Smooth muscle cell (in vitro differentiated cells): ENCODE results near the gene C5orf46. TPM values are rescaled to one million over a fixed set of nuclear protein-coding genes. Genes with fewer than 3 reads are reported as not detected.
A peak's percentile ranks its signal among the peaks of the same experiment; 100 is the strongest.

ENCODE experiments used
- DNase-seq: peaks from one replicate; lab custom pipeline; 2025; ENCODE audit not compliant: unreplicated experiment; lab: John Stamatoyannopoulos, UW
- H2AFZ ChIP-seq: fragments of 200-600 bp; sonication (generic); 2 replicates; pipeline ENCODE4 v1.6.0; 2016; ENCODE audit warnings: antibody characterized with exemption, low read depth, mild to moderate bottlenecking
- H3F3A ChIP-seq: fragments of 200-600 bp; sonication (generic); 2 replicates; pipeline ENCODE4 v1.6.0; 2017; ENCODE audit warnings: antibody characterized with exemption, low read depth
- H3K27ac ChIP-seq: fragments of 200-600 bp; sonication (generic); 2 replicates; pipeline ENCODE4 v1.5.1; 2016; ENCODE audit warnings: low read depth, mild to moderate bottlenecking
- H3K27me3 ChIP-seq: fragments of 200-600 bp; sonication (generic); 2 replicates; pipeline ENCODE4 v1.6.1; 2016; ENCODE audit warnings: low read depth, mild to moderate bottlenecking
- H3K36me3 ChIP-seq: fragments of 200-600 bp; sonication (generic); 2 replicates; pipeline ENCODE4 v1.5.1; 2016; ENCODE audit warnings: low read depth
- H3K4me1 ChIP-seq: fragments of 200-600 bp; sonication (generic); 2 replicates; pipeline ENCODE4 v1.5.1; 2016; ENCODE audit warnings: low read depth
- H3K4me2 ChIP-seq: fragments of 200-600 bp; sonication (generic); 2 replicates; pipeline ENCODE4 v1.6.0; 2016; ENCODE audit warnings: mild to moderate bottlenecking
- H3K4me3 ChIP-seq: fragments of 200-600 bp; sonication (generic); 2 replicates; pipeline ENCODE4 v1.5.1; 2016; ENCODE audit warnings: mild to moderate bottlenecking
- H3K79me2 ChIP-seq: fragments of 200-600 bp; sonication (generic); 2 replicates; pipeline ENCODE4 v1.6.0; 2016; ENCODE audit warnings: low read depth, mild to moderate bottlenecking
- H3K9ac ChIP-seq: fragments of 200-600 bp; sonication (generic); 2 replicates; pipeline ENCODE4 v1.6.0; 2016; ENCODE audit warnings: low read depth
- H3K9me3 ChIP-seq: fragments of 200-600 bp; sonication (generic); replicated peaks from 2 replicates; pipeline ENCODE4 v1.5.1; 2016; ENCODE audit warnings: low read depth
- H4K20me1 ChIP-seq: fragments of 200-600 bp; sonication (generic); 2 replicates; pipeline ENCODE4 v1.6.0; 2016; ENCODE audit warnings: low read depth
- CTCF ChIP-seq: fragments of 200-600 bp; sonication (generic); IDR thresholded peaks from 2 replicates; pipeline ENCODE4 v1.5.1; 2017; ENCODE audit warnings: borderline replicate concordance, mild to moderate bottlenecking, antibody characterized with exemption; ENCODE audit not compliant: insufficient read depth, poor library complexity, severe bottlenecking
- WGBS: methylation state at CpG from one replicate; pipeline ENCODE4 v1.1.7; 2016; ENCODE audit warnings: low lambda C conversion rate; 5-methylcytosine and 5-hydroxymethylcytosine counted together
- polyA plus RNA-seq: library from polyadenylated mRNA; unstranded; fragments of >200 nt; fragmentation: Nextera tagmentation; extraction: Ambion mirVana; gene quantifications from 2 replicates; pipeline ENCODE4 v1.2.1, GENCODE V29; 2016
- total RNA-seq: library from RNA; depleted of rRNA; stranded (reverse); fragments of >200 nt; gene quantifications from 2 replicates; pipeline ENCODE4 v1.2.3, GENCODE V29; 2014

C5orf46 gene
- total and polyA plus RNA-seq, 2 experiments from 2014 or later, result 10.2 to 27.1 TPM

GRCh38 chr5:147939431-147940114 is 33.2 kb upstream of the C5orf46 start:
- no peaks in the 10 kb centered on the region for H3K4me1 ChIP-seq
- H3K4me3 ChIP-seq, result no peak overlapping the region
- no peak overlapping the region for H2AFZ ChIP-seq
- no peak for DNase-seq
- no peaks in the 10 kb centered on the region for H3F3A ChIP-seq
- TF ChIP-seq CTCF, result no peak
- peaks cover 4% of the 10 kb centered on the region for H3K27me3 ChIP-seq
- H3K79me2 ChIP-seq, result no peaks in the 10 kb centered on the region
- no peak overlapping the region for H3K9ac ChIP-seq
- no peak overlapping the region for H3K4me2 ChIP-seq
- no peaks in the 10 kb centered on the region for H3K36me3 ChIP-seq
- H4K20me1 ChIP-seq, result no peaks in the 10 kb centered on the region
- 79% methylated on average over 4 of the region's 4 CpGs for WGBS
- peak overlapping the region; percentile 19 for H3K27ac ChIP-seq
- no peaks in the 10 kb centered on the region for H3K9me3 ChIP-seq

GRCh38 chr5:147935032-147935431 is 28.7 kb upstream of the C5orf46 start:
- WGBS, result 28% methylated on average over 3 of the region's 3 CpGs
- DNase-seq, result no peak

GRCh38 chr5:147930769-147931168 is 24.4 kb upstream of the C5orf46 start:
- no peak overlapping the region for H3K27ac ChIP-seq
- H3K27me3 ChIP-seq, result peaks cover 21% of the 10 kb centered on the region
- no peaks in the 10 kb centered on the region for H3K4me1 ChIP-seq
- H3K36me3 ChIP-seq, result no peaks in the 10 kb centered on the region
- no peaks in the 10 kb centered on the region for H3K9me3 ChIP-seq
- no peaks in the 10 kb centered on the region for H3K79me2 ChIP-seq
- H3F3A ChIP-seq, result no peaks in the 10 kb centered on the region
- no peak for TF ChIP-seq CTCF
- H3K4me2 ChIP-seq, result no peak overlapping the region
- no peak for DNase-seq
- WGBS, result 91% methylated on average over 2 of the region's 2 CpGs
- no peak overlapping the region for H2AFZ ChIP-seq
- no peak overlapping the region for H3K9ac ChIP-seq
- H3K4me3 ChIP-seq, result no peak overlapping the region
- H4K20me1 ChIP-seq, result no peaks in the 10 kb centered on the region

More at GRCh38 chr5:147935032-147935431, 28.7 kb upstream of the C5orf46 start:
- peak; percentile 52 for TF ChIP-seq CTCF
- H3K4me1 ChIP-seq, result no peaks in the 10 kb centered on the region
- H4K20me1 ChIP-seq, result no peaks in the 10 kb centered on the region
- no peaks in the 10 kb centered on the region for H3K36me3 ChIP-seq
- H3K9ac ChIP-seq, result no peak overlapping the region
- H3F3A ChIP-seq, result no peaks in the 10 kb centered on the region
- peaks cover 26% of the 10 kb centered on the region for H3K27me3 ChIP-seq
- H3K4me2 ChIP-seq, result no peak overlapping the region
- H3K9me3 ChIP-seq, result no peaks in the 10 kb centered on the region
- no peak overlapping the region for H2AFZ ChIP-seq
- H3K27ac ChIP-seq, result no peak overlapping the region
- no peak overlapping the region for H3K4me3 ChIP-seq
- no peaks in the 10 kb centered on the region for H3K79me2 ChIP-seq

GRCh38 chr5:147927901-147928300 is 21.6 kb upstream of the C5orf46 start:
- TF ChIP-seq CTCF, result no peak
- 36% methylated on average over 3 of the region's 3 CpGs for WGBS
- Histone ChIP-seq H3K9me3 (no peaks in the 10 kb centered on the region), H4K20me1 (no peaks in the 10 kb centered on the region), H3K27me3 (peaks cover 10% of the 10 kb centered on the region), H3K4me3 (no peak overlapping the region), H2AFZ (peak overlapping the region; percentile 14), H3K4me1 (no peaks in the 10 kb centered on the region), H3K9ac (no peak overlapping the region), H3K4me2 (peak overlapping the region; percentile 4), H3K36me3 (no peaks in the 10 kb centered on the region), H3K79me2 (no peaks in the 10 kb centered on the region), H3F3A (no peaks in the 10 kb centered on the region), H3K27ac (no peak overlapping the region)
- DNase-seq, result no peak
